ENCODE results near the gene PFKP. TPM values are rescaled to one million over a fixed set of nuclear protein-coding genes. Genes with fewer than 3 reads are reported as not detected.

Gene PFKP
- polyA plus RNA-seq, 3 donors = 9.6 to 21.0 (median 9.8) TPM

- 82 to 87% (median 82%) methylated on average over 31 to 32 of the region's 32 CpGs for WGBS, 3 donors
- H3K27ac ChIP-seq (ENCODE audit: low read depth, low read length) = no peak overlapping the region
Observed at GRCh38 chr10:3123571-3124411, 56.4 kb downstream of the PFKP start.

GRCh38 chr10:3124412-3125175, 57.2 kb downstream of the PFKP start:
- no peak overlapping the region for H3K27ac ChIP-seq (ENCODE audit: low read depth, low read length)
- WGBS, 3 donors = 92 to 95% (median 92%) methylated on average over 40 of the region's 40 CpGs

- no peak overlapping the region for H3K27ac ChIP-seq (ENCODE audit: low read depth, low read length)
- 84 to 89% (median 87%) methylated on average over 24 of the region's 24 CpGs for WGBS, 3 donors
Observed at GRCh38 chr10:3125527-3126170, 58.3 kb downstream of the PFKP start.

- WGBS, 3 donors = 69 to 80% (median 72%) methylated on average over 15 of the region's 15 CpGs
Observed at GRCh38 chr10:3126249-3126648, 58.9 kb downstream of the PFKP start.

GRCh38 chr10:3126741-3127346, 59.5 kb downstream of the PFKP start:
- WGBS, 3 donors = 18 to 59% (median 58%) methylated on average over 25 of the region's 25 CpGs
- no peak overlapping the region for H3K27ac ChIP-seq (ENCODE audit: low read depth, low read length)

More at GRCh38 chr10:3126249-3126648, 58.9 kb downstream of the PFKP start:
- H3K27ac ChIP-seq (ENCODE audit: low read depth, low read length) = no peak overlapping the region

GRCh38 chr10:3127921-3128320, 60.6 kb downstream of the PFKP start:
- 74 to 81% (median 75%) methylated on average over 10 of the region's 10 CpGs for WGBS, 3 donors
- H3K27ac ChIP-seq (ENCODE audit: low read depth, low read length) = no peak overlapping the region

GRCh38 chr10:3128379-3129130, 61.2 kb downstream of the PFKP start:
- H3K27ac ChIP-seq (ENCODE audit: low read depth, low read length) = no peak overlapping the region
- WGBS, 3 donors = 95 to 96% (median 95%) methylated on average over 24 of the region's 24 CpGs

GRCh38 chr10:3129581-3130340, 62.4 kb downstream of the PFKP start:
- 91 to 97% (median 97%) methylated on average over 39 to 40 of the region's 40 CpGs for WGBS, 3 donors

GRCh38 chr10:3131098-3131497, 63.8 kb downstream of the PFKP start:
- 81 to 95% (median 86%) methylated on average over 4 of the region's 4 CpGs for WGBS, 3 donors
- H3K27ac ChIP-seq (ENCODE audit: low read depth, low read length) = no peak overlapping the region

More at GRCh38 chr10:3129581-3130340, 62.4 kb downstream of the PFKP start:
- H3K27ac ChIP-seq (ENCODE audit: low read depth, low read length) = no peak overlapping the region

GRCh38 chr10:3132036-3133025, 65.0 kb downstream of the PFKP start:
- no peak overlapping the region for H3K27ac ChIP-seq (ENCODE audit: low read depth, low read length)
- WGBS, 3 donors = 92 to 93% (median 93%) methylated on average over 22 of the region's 22 CpGs

GRCh38 chr10:3133948-3134347, 66.6 kb downstream of the PFKP start:
- no peak overlapping the region for H3K27ac ChIP-seq (ENCODE audit: low read depth, low read length)
- WGBS, 3 donors = 76 to 83% (median 78%) methylated on average over 5 of the region's 5 CpGs

- WGBS, 3 donors = 61 to 96% (median 95%) methylated on average over 3 of the region's 3 CpGs
- no peak overlapping the region for H3K27ac ChIP-seq (ENCODE audit: low read depth, low read length)
Observed at GRCh38 chr10:3135006-3135405, 67.7 kb downstream of the PFKP start.

GRCh38 chr10:3136336-3136735, 69.0 kb downstream of the PFKP start:
- no peak overlapping the region for H3K27ac ChIP-seq (ENCODE audit: low read depth, low read length)
- WGBS, 3 donors = 65 to 81% (median 73%) methylated on average over 14 of the region's 14 CpGs

- H3K27ac ChIP-seq (ENCODE audit: low read depth, low read length) = no peak overlapping the region
- 63 to 79% (median 66%) methylated on average over 21 of the region's 21 CpGs for WGBS, 3 donors
Observed at GRCh38 chr10:3136763-3137611, 69.6 kb downstream of the PFKP start.

GRCh38 chr10:3137958-3138726, 70.8 kb downstream of the PFKP start:
- 93 to 94% (median 94%) methylated on average over 41 of the region's 41 CpGs for WGBS, 3 donors
- no peak overlapping the region for H3K27ac ChIP-seq (ENCODE audit: low read depth, low read length)

Measured in adipose tissue (tissue), 3 donors.